RWPE2 (cell line): Measurements from ENCODE around the gene ITGAV.

Experiments used
- ATAC-seq: fragments of 200-7000 bp; cut with Tn5 transposase; 3 replicates; pipeline ENCODE4 v1.9.1; 2021; ENCODE audit warnings: low read depth
- DNase-seq: peaks from one replicate; pipeline ENCODE4 v3.0.0-alpha.2; 2020; ENCODE audit warnings: low spot score
- H3K27ac ChIP-seq: fragments of 450-650 bp; 2 replicates; pipeline ENCODE4 v1.5.1; 2017; ENCODE audit warnings: mild to moderate bottlenecking; ENCODE audit not compliant: poor library complexity, severe bottlenecking
- H3K27me3 ChIP-seq: fragments of 250-450 bp; sonication (Bioruptor Pico); 2 replicates; pipeline ENCODE4 v1.5.1; 2021; ENCODE audit warnings: mild to moderate bottlenecking, moderate library complexity; ENCODE audit not compliant: insufficient read depth, poor library complexity, severe bottlenecking
- H3K36me3 ChIP-seq: fragments of 250-450 bp; sonication (Bioruptor Pico); 2 replicates; pipeline ENCODE4 v1.5.1; 2020; ENCODE audit warnings: low read depth, mild to moderate bottlenecking, moderate library complexity
- H3K4me1 ChIP-seq: fragments of 250-450 bp; sonication (Bioruptor Pico); 2 replicates; pipeline ENCODE4 v1.5.1; 2021; ENCODE audit warnings: mild to moderate bottlenecking, moderate library complexity; ENCODE audit not compliant: insufficient read depth, poor library complexity, severe bottlenecking
- H3K4me3 ChIP-seq: fragments of 250-450 bp; sonication (Bioruptor Pico); 2 replicates; pipeline ENCODE4 v1.5.1; 2021; ENCODE audit warnings: mild to moderate bottlenecking, moderate library complexity; ENCODE audit not compliant: severe bottlenecking
- H3K9me3 ChIP-seq: fragments of 250-450 bp; sonication (Bioruptor Pico); 2 replicates; pipeline ENCODE4 v1.5.1; 2021; ENCODE audit warnings: mild to moderate bottlenecking, moderate library complexity; ENCODE audit not compliant: severe bottlenecking
- CTCF ChIP-seq: fragments of 450-650 bp; IDR thresholded peaks from one replicate; pipeline ENCODE4 v1.5.1; 2017; ENCODE audit warnings: mild to moderate bottlenecking, moderate library complexity; ENCODE audit not compliant: poor library complexity, severe bottlenecking

The ITGAV gene

GRCh38 chr2:186607660-186608324 is 17.9 kb downstream of the ITGAV start:
- Histone ChIP-seq H3K36me3 (peaks cover 27% of the 10 kb centered on the region), H3K9me3 (no peaks in the 10 kb centered on the region), H3K27ac (no peak overlapping the region), H3K4me3 (no peak overlapping the region), H3K4me1 (no peaks in the 10 kb centered on the region), H3K27me3 (no peaks in the 10 kb centered on the region)
- no peak for DNase-seq
- ATAC-seq, result no peak
- TF ChIP-seq CTCF, result no peak

GRCh38 chr2:186610785-186611184 is 20.9 kb downstream of the ITGAV start:
- no peak for ATAC-seq
- Histone ChIP-seq H3K27ac (no peak overlapping the region), H3K4me3 (no peak overlapping the region), H3K9me3 (no peaks in the 10 kb centered on the region), H3K27me3 (no peaks in the 10 kb centered on the region), H3K36me3 (peaks cover 15% of the 10 kb centered on the region), H3K4me1 (no peaks in the 10 kb centered on the region)
- no peak for TF ChIP-seq CTCF
- no peak for DNase-seq

DNA sequence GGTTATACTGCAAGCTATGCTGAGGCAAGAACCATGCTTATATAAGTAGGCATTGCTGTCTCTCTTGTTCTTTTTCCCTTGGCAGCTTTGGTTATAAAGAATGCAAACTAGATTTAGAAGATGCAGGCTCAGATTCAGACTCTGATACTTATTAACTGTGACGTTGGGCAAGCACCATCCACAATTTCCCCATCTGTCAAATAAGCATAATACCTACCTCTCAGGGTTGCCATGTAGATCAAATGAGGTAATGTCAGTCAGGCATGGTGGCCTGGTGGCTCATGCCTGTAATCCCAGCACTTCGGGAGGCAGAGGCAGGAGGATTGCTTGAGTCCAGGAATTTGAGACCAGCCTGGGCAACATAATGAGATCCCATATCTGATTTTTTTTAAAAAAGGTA is 21.7 kb downstream of the ITGAV start:
- no peak for TF ChIP-seq CTCF
- H3K27me3 ChIP-seq, result no peaks in the 10 kb centered on the region
- no peak for ATAC-seq
- no peaks in the 10 kb centered on the region for H3K9me3 ChIP-seq
- DNase-seq, result no peak
- peaks cover 15% of the 10 kb centered on the region for H3K36me3 ChIP-seq
- H3K4me3 ChIP-seq, result no peak overlapping the region
- H3K27ac ChIP-seq, result no peak overlapping the region
- H3K4me1 ChIP-seq, result no peaks in the 10 kb centered on the region

- no peak for ATAC-seq
- no peaks in the 10 kb centered on the region for H3K4me1 ChIP-seq
- no peaks in the 10 kb centered on the region for H3K27me3 ChIP-seq
- no peaks in the 10 kb centered on the region for H3K9me3 ChIP-seq
- no peak for TF ChIP-seq CTCF
- no peak overlapping the region for H3K27ac ChIP-seq
- DNase-seq, result no peak
- H3K36me3 ChIP-seq, result peaks cover 11% of the 10 kb centered on the region
- no peak overlapping the region for H3K4me3 ChIP-seq
Measured at GRCh38 chr2:186612026-186612425, 22.2 kb downstream of the ITGAV start.

- H3K27ac ChIP-seq, result no peak overlapping the region
- no peaks in the 10 kb centered on the region for H3K27me3 ChIP-seq
- TF ChIP-seq CTCF, result no peak
- no peaks in the 10 kb centered on the region for H3K9me3 ChIP-seq
- no peaks in the 10 kb centered on the region for H3K4me1 ChIP-seq
- peaks cover 10% of the 10 kb centered on the region for H3K36me3 ChIP-seq
- DNase-seq (no peak), ATAC-seq (no peak)
- H3K4me3 ChIP-seq, result no peak overlapping the region
Measured at GRCh38 chr2:186612555-186613440, 22.9 kb downstream of the ITGAV start.
